Nephron (organoid): Measurements from ENCODE around the gene GNG7.

ENCODE experiments used
- H3K27ac Mint-ChIP-seq, 3 experiments: 2 replicates each; pipeline ENCODE4 v1.8.0; 2020; ENCODE audit warnings: mixed read lengths in 3 of 3, mild to moderate bottlenecking in 2 of 3, moderate library complexity in 1 of 3
- H3K27me3 Mint-ChIP-seq: 2 replicates; pipeline ENCODE4 v1.8.0; 2021; ENCODE audit warnings: low read depth, mild to moderate bottlenecking, moderate library complexity, mixed read lengths
- H3K36me3 Mint-ChIP-seq: 2 replicates; pipeline ENCODE4 v1.8.0; 2020; ENCODE audit warnings: low read depth, mixed read lengths
- H3K4me1 Mint-ChIP-seq: 2 replicates; pipeline ENCODE4 v1.8.0; 2020; ENCODE audit warnings: mixed read lengths
- H3K4me3 Mint-ChIP-seq, 3 experiments: 2 replicates each; pipeline ENCODE4 v1.8.0; 2020; ENCODE audit warnings: mild to moderate bottlenecking in 3 of 3, mixed read lengths in 3 of 3, moderate library complexity in 2 of 3
- H3K9me3 Mint-ChIP-seq: 2 replicates; pipeline ENCODE4 v1.8.0; 2020; ENCODE audit warnings: mixed read lengths
- TF ChIP-seq, protein P1 (sequence below), 3 experiments: fragments of 200-600 bp; sonication (generic); IDR thresholded peaks; one replicate each; pipeline ENCODE4 v1.5.0; 2021; ENCODE audit warnings: antibody characterized with exemption in 3 of 3; ENCODE audit not compliant: unreplicated experiment in 3 of 3

The GNG7 gene

DNA sequence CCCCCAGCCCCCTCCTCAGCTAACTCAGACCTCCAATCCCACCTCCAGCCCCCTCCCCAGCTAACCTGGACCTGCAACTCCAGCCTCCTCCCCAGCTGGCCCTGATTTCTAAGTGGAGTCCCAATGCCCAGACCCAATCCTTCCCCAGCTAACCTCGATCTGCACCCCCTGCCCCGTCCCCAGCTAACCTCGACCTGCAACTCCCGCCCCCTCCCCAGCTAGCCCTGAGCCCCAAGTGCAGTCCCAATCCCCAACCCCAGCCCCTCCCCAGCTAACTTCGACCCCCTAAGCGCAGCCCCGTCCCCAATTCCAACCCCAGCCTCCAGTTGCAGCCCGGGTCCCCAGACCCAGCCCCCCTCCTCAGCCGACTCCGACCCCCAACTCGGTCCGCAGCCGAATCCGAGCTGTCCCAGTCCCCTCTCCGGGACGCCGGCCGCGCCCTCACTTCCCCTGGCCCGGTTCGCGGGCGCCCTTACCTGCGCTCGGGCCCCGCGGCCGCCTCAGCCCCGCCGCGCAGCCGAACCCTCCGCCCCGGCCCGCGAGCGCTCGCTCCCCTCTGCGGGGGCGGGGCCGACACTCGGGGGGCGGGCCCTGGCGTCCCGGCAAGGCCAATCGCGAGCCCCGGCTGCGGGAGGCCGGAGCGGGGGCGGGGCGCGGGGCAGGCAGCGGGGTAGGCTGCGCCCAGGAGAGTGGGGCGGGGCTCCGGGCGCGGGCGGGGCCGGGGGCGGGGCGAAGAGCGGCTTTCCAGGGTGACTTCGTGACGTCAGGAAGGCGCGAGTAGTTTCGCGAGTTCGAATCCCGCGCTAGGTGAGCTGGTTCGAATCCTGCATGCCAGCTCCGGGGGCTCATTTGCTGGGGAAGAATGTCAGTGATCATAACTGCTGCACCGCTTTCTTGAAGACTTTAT is at the start of gene GNG7:
Gene GNG7, minus strand, starts transcription at position 525 of the 907 bp plus-strand sequence. CDS start 182,006 bp downstream, outside the sequence.
- no peaks in the 10 kb centered on the region for H3K36me3 Mint-ChIP-seq
- no peaks in the 10 kb centered on the region for H3K4me1 Mint-ChIP-seq
- TF ChIP-seq, protein P1, sequence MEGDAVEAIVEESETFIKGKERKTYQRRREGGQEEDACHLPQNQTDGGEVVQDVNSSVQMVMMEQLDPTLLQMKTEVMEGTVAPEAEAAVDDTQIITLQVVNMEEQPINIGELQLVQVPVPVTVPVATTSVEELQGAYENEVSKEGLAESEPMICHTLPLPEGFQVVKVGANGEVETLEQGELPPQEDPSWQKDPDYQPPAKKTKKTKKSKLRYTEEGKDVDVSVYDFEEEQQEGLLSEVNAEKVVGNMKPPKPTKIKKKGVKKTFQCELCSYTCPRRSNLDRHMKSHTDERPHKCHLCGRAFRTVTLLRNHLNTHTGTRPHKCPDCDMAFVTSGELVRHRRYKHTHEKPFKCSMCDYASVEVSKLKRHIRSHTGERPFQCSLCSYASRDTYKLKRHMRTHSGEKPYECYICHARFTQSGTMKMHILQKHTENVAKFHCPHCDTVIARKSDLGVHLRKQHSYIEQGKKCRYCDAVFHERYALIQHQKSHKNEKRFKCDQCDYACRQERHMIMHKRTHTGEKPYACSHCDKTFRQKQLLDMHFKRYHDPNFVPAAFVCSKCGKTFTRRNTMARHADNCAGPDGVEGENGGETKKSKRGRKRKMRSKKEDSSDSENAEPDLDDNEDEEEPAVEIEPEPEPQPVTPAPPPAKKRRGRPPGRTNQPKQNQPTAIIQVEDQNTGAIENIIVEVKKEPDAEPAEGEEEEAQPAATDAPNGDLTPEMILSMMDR (IDR thresholded peaks at IDR 0.05; ENCODE audit: unreplicated experiment in 3 of 3): no peak
- peaks cover 66% of the 10 kb centered on the region for H3K27me3 Mint-ChIP-seq
- no peak within 1 kb of the TSS for H3K27ac Mint-ChIP-seq
- no peaks in the 10 kb centered on the region for H3K9me3 Mint-ChIP-seq
- peak within 1 kb of the TSS; percentile 78 to 92 (median 84) for H3K4me3 Mint-ChIP-seq

- no peaks in the 10 kb centered on the region for H3K4me1 Mint-ChIP-seq
Measured at GRCh38 chr19:2751438-2751830, 48.9 kb upstream of the GNG7 start.

GRCh38 chr19:2750808-2751437 is 48.4 kb upstream of the GNG7 start:
- TF ChIP-seq, protein P1 (IDR thresholded peaks at IDR 0.05; ENCODE audit: unreplicated experiment in 3 of 3): no peak
- Mint-ChIP-seq H3K27ac (no peak overlapping the region), H3K4me3 (no peak overlapping the region), H3K4me1 (no peaks in the 10 kb centered on the region), H3K36me3 (peaks cover 12% of the 10 kb centered on the region), H3K27me3 (peaks cover 8% of the 10 kb centered on the region), H3K9me3 (no peaks in the 10 kb centered on the region)

More at GRCh38 chr19:2751438-2751830, 48.9 kb upstream of the GNG7 start:
- Mint-ChIP-seq H3K9me3 (no peaks in the 10 kb centered on the region), H3K4me3 (no peak overlapping the region), H3K27ac (no peak overlapping the region), H3K36me3 (peaks cover 15% of the 10 kb centered on the region), H3K27me3 (peaks cover 8% of the 10 kb centered on the region)
- TF ChIP-seq, protein P1 (IDR thresholded peaks at IDR 0.05; ENCODE audit: unreplicated experiment in 3 of 3): no peak

DNA sequence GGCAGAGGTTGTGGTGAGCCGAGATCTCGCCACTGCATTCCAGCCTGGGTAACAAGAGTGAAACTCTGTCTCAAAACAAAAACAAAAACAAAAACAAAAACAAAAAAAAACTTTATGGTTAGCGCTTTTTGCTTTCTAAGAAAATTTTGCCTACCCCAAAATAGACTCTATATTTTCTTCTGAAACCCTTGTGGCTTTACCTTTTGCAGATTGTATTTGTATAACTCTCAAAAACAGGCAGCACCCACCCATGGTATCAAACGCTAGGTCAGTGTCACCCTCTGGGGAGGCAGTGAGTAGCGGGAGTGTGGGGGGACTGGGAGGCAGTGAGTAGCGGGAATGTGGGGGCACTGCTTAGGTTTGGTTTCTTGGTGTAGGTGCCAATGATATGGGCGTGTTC is 44.9 kb upstream of the GNG7 start:
- Mint-ChIP-seq H3K27ac (no peak overlapping the region), H3K4me3 (no peak overlapping the region), H3K36me3 (no peaks in the 10 kb centered on the region), H3K4me1 (no peaks in the 10 kb centered on the region), H3K9me3 (no peaks in the 10 kb centered on the region), H3K27me3 (peaks cover 24% of the 10 kb centered on the region)
- TF ChIP-seq, protein P1 (IDR thresholded peaks at IDR 0.05; ENCODE audit: unreplicated experiment in 3 of 3): no peak

GRCh38 chr19:2744113-2744512 is 41.6 kb upstream of the GNG7 start:
- Mint-ChIP-seq H3K9me3 (no peaks in the 10 kb centered on the region), H3K4me1 (peaks cover 3% of the 10 kb centered on the region), H3K36me3 (no peaks in the 10 kb centered on the region), H3K27ac (no peak overlapping the region), H3K4me3 (no peak overlapping the region), H3K27me3 (peaks cover 28% of the 10 kb centered on the region)
- TF ChIP-seq, protein P1 (IDR thresholded peaks at IDR 0.05; ENCODE audit: unreplicated experiment in 3 of 3): no peak
